SIG-M5 treated with dmso at 0.1 percent for 504 hours (cell line): ENCODE results near the gene LRRC43.
"Not testable (repeated sequence)": the region's sequence is repeated elsewhere in the genome, so short reads cannot be mapped to it uniquely, and the experiment has no call there.

ENCODE experiments used
- DNase-seq: peaks from one replicate; lab custom pipeline; 2025; ENCODE audit not compliant: unreplicated experiment; lab: John Stamatoyannopoulos, UW

LRRC43 gene

DNA sequence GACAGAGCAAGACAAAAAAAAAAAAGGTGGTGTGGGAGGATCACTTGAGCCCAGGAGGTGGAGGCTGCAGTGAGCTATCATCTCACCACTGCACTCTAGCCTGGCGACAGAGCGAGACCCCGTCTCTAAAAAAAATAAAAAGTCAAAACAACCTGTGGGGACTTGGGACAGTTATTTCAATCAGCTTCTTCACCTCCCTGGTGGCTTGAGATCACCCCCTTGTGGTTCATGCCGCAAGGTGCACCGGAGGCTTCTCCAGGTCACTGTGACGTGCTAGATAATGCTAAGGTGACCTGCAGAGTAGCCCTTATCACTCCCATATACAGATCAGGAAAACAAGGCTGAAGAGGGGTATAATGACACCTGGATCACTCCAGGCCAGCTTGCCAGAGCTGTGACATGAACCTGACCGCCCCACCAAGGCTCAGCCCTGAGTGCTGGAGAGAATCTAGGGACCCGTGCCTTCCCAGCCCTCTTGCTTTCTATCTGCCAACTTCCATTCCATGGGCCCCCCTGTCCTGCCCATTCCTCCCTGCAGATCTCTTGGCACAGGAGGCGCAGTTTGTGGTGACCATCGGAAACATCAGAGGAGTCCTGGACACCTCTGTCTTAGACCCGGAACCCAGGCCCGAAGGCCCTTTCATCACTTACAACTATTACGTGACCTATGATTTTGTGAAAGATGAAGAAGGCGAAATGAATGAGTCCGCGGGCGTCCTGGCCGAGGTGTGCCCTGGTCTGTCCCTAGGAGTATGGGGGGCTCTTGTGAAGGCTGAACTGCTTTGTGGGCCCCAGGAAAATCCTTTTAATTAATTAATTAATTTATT is 8.1 kb downstream of the LRRC43 start:
- peak; percentile 66 for DNase-seq

DNA sequence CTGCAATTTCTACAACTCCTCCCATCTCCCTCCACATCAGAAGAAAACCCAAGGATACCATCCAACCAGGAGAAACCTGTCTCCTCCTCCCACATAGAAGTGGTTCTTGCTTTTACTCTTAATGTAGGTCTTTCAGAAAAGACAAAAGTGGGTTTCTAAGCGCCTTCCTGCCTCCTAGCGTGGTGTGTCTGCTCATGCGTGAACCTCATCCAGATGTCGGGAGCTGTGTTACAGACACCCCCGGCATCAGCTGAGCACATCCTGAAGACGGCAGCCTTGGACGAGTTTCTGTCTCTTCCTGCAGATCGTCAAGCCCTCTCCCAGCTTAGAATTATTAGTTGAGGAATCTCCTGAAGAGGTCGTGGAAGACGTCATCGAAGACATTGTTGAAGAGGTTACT is 9.5 kb downstream of the LRRC43 start:
- DNase-seq: no peak

DNA sequence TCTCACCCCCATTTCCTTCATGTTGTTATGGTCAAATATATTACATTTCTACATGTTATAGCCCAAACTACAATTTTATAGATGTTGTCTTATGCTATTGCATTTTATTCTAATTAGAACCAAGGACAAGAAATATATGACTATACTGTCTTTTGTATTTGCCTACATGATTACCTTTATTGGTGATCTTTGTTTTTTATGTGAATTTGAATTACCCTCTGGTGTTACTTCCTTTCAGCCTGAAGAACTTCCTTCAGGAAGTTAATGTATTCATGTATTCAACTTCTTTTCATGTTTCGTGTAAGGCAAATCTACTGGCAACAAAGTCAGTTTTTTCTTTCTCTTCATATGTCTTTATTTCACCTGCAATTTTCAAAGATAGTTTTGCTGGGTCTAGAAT is 11.9 kb downstream of the LRRC43 start:
- DNase-seq: no peak

DNA sequence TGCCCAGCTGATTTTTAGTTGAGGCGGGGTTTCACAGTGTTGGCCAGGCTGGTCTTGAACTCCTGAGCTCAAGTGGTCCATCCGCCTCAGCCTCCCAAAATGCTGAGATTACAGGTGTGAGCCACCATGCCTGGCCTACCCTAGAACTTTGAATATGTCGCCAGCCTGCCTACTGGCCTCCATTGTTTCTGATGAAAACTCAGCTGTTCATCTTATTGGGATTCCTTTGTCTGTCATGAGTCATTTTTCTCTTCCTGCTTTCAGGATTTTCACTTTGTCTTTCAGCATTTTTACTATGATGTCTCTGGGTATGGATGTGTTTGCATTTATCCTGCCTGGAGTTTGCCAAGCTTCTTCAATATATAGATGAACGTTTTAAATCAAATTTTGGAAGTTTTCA is 12.5 kb downstream of the LRRC43 start:
- DNase-seq: no peak

DNA sequence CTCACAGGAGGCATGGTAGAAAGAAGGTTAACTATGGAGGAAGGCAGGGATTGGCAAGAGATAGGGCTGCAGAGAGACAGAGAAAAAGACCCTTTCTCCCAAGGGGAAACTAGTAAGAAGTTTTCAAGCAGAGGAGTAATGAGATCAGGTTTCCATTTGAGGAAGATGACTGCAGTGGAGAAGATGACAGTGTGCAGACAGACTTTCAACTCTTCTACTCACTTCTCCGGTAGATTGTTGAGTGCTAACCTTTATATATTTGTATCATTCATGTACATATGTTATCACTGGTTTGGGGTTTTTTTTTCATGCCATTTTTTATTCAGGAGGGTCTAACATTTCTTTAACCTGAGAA is 14.7 kb downstream of the LRRC43 start:
- no peak for DNase-seq

DNA sequence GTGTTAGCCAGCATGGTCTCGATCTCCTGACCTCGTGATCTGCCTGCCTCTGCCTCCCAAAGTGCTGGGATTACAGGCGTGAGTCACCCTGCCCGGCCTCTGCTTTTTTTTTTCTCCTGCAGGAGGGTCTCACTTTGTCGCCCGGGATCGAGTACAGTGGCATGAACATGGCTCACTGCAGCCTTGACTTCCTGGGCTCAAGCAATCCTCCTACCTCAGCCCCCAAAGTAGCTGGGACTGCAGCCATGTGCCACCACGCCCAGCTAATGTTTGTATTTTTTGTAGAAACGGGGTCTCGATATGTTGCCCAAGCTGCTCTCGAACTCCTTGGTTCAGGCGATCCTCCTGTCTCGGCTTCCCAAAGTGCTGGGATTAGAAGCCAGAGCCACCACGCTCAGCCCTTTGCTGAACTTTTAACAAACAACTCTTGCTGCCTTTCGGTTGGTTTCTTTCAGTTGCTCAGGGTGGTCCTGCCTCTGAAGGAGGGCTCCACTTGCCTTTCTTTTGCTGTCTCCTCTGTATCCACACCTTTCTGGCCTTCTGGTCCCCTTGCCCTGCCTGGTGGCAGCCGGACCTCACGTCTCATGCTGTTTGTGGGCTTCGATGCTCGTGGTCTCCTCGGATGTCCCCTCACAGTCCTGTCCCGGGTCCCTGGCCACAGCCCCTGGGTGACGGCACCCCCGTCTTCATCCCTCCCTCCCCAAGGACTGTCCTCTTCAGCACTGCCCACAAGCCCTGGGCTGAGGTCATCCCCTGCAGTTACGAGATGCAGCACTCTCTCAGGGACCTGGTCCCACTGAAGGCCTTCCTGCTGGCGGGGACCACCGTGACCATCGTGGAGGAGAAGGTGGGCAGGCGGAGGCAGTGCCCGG is 16.8 kb downstream of the LRRC43 start:
- no peak for DNase-seq

DNA sequence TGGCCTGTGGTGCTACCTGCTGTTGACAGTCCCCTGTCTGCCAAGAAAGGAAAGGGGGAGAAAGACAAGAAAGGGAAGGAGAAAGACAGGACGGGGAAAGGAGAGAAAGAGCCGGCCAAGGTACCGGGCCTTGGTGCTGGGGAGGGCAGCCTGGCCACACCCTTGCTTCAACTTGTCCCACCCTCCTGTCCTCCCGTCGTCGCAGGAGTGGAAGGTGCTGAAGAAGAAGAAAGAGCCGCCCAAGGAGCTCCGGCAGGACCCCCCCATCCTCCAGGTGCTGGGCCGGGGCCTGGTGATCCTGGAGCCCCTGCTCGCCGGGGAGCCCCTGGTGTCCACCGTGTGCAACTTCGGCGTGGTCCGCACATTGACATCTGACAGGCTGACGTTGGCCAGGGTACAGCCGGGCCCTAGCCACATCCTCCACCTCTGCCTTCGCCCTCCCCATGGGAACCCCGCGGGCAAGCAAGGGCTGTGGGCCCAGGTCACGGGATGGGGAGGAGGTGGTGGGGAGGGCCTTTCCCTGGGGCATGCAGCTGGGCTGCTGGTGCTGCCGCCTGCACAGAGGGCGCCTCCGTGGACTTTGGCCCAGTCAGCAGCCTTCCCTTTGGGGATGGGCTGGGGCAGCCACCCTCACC is 17.7 kb downstream of the LRRC43 start:
- no peak for DNase-seq

DNA sequence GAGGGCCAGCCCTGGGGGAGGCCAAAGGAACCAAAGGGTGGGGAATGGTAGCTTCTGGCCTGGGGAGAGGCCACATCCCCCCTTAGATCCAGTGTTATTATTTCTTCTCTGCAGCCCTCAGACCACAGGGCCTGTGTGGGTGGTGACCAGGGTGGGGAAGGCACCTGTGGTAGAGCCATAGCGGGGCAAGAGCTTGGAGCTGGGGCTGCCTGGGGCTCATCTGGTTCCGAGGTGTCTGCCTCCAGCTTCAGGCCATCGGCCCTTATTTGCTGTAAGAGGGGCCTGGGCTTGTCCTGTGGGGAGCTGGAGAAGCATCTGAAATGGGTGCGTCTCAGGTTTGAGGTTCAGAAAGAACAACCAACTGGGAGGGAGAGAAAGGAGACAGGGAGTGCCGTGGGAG is 18.5 kb downstream of the LRRC43 start:
- DNase-seq: no peak

DNA sequence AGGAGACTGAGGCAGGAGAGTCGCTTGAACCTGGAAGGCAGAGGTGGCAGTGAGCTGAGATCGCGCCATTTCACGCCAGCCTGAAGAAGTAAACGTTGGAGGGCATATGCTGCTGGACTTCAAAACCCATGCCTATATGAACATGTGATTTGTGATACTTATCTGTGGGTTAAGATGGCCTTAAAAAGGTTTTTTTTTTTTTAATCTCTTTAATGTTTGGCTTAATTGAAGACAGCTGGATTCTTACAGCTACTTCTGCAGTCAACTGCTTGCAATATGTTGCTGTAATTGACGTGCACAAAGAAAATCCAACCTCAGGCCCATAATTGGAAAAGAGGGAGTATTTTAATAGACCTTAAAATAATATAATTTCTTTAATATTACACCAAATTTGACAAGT is 19.1 kb downstream of the LRRC43 start:
- DNase-seq: no peak

DNA sequence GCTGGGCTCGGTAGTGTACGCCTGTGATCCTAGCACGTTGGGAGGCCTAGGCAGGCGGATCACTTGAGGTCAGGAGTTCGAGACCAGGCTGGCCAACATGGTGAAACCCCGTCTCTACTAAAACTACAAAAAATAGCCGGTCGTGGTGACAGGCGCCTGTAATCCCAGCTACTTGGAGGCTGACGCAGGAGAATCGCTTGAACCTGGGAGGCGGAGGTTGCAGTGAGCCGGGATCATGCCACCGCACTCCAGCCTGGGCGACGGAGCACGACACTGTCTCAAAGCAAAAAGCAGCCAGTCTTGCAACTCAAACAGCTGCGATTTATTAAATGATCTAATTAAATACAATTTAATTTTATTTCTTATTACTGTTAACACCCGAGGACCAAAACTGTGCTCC is 19.9 kb downstream of the LRRC43 start:
- not testable (repeated sequence) for DNase-seq

DNA sequence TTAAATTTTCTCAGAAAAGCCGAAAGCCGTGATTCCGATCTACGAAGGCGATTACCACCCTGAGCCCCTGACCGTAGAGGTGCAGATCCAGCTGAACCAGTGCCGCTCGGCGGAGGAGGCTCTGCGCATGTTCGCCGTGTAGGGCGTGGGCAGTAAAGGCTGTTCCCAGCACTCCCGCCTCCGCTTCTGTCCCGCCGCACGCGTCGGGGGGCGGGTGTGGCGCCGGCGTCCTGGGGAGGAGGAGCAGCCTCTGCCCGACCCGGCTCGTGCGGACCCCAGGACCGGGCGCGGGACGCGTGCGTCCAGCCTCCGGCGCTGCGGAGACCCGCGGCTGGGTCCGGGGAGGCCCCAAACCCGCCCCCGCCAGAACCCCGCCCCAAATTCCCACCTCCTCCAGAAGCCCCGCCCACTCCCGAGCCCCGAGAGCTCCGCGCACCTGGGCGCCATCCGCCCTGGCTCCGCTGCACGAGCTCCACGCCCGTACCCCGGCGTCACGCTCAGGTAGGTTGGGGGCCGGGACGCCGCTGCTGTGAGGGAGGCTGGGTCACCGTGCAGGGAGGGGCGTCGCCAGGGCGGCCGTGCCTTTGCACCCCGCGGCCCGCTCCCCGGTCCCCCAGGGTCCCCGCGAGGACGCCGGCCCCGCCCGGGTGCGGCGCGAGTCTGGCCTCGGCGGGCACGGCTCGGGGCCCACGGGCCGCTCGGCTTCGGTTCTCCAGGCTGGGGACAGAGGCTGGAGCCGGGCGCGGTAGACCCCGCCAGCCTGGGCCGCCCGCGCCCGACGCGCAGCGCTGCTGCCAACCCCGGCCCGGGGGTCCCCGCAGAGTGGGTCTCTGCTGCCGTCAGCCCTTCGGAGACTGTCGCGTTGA is 20.6 kb downstream of the LRRC43 start, which contains the start of gene B3GNT4:
B3GNT4 (plus strand) TSS at position 409 of the 866 bp plus-strand sequence. CDS start 910 bp downstream, outside the sequence.
- no peak for DNase-seq

DNA sequence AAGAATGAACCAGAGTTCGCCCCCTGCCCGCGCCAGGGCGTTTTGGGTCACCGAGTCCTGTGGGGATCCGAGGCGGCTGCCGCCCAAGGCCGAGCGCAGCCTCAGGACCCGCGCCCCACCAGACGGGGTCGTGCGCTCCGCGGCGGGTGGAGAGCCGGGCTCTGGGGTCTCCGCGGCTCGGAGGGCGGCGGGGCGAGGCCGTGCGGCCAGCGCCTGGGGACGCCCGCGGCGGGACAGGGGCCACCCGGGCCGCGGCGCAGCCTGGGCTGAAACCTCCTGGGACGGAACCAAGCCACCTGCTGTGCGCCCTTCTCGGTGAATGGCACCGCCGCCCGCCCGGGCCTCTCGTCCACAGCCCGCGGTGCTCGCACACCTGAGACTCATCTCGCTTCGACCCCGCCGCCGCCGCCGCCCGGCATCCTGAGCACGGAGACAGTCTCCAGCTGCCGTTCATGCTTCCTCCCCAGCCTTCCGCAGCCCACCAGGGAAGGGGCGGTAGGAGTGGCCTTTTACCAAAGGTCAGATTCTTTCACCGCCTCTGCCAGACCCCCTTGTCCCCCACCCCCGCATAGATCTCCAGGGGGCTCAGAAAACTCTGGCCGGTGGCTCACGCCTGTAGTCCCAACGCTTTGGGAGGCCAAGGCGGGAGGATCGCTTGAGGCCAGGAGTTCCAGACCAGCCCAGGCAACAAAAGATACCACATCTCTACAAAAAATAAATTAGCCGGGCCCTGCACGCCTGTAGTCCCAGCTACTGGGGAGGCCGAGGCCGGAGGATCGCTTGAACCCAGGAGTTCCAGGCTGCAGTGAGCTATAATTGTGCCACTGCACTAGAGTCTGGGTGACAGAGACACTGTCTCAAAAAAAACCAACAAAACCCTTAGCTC is 21.5 kb downstream of the LRRC43 start:
- no peak for DNase-seq

DNA sequence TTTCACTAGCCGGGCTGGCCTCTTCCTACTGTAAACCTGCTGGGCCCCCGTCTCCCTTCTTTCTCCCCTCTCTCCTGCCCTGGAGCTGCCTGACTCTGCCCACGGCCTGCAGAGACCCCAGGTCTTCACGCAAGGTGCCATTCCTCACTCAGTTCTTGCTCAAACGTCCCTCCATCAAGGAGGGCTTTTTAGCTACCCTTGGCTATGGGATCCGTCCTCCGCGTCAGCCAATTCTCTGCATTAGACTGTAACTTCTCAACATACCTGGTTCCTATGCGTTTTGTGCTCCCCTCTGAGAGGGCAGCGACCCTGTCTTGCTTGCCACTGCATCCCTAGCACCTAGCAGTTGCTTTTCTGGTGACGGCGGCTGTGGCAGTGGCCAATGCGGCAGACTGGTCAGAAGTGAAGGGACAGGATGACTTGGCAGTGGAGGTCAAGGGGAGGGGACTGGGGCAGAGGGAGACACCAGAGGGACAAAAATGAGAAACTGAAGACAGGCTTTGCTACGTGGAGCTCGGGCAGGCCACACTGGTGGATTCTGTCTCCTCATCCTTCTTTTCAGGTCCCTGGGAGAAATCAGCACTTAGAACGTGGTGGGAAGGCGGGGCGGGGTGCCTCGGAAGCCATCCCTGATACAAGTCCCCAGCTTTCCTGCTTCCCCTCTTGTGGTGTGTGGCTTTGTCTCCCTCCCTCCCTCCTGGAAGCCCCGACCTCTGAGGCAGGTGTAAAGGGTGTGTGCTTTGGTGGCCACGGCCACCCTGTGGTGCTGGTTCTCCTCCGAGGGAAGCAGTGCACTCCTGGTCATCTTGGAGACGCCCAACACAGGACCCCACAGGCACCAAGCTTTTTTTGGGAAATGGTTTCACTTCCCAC is 22.4 kb downstream of the LRRC43 start:
- DNase-seq: no peak

DNA sequence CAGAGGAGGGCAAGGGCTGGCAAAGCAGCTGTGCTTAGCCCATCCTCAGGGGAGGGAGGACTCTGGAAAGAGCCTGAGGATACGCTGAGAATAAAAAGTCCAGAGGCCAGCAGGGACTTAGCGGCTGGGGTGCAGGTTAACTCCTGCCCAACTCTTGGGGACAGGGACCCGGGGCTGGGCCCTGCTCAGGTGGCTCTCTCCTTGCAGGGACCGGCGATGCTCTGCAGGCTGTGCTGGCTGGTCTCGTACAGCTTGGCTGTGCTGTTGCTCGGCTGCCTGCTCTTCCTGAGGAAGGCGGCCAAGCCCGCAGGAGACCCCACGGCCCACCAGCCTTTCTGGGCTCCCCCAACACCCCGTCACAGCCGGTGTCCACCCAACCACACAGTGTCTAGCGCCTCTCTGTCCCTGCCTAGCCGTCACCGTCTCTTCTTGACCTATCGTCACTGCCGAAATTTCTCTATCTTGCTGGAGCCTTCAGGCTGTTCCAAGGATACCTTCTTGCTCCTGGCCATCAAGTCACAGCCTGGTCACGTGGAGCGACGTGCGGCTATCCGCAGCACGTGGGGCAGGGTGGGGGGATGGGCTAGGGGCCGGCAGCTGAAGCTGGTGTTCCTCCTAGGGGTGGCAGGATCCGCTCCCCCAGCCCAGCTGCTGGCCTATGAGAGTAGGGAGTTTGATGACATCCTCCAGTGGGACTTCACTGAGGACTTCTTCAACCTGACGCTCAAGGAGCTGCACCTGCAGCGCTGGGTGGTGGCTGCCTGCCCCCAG is 23.4 kb downstream of the LRRC43 start:
- no peak for DNase-seq

DNA sequence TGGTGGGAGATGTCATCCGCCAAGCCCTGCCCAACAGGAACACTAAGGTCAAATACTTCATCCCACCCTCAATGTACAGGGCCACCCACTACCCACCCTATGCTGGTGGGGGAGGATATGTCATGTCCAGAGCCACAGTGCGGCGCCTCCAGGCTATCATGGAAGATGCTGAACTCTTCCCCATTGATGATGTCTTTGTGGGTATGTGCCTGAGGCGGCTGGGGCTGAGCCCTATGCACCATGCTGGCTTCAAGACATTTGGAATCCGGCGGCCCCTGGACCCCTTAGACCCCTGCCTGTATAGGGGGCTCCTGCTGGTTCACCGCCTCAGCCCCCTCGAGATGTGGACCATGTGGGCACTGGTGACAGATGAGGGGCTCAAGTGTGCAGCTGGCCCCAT is 24.1 kb downstream of the LRRC43 start:
- no peak for DNase-seq

DNA sequence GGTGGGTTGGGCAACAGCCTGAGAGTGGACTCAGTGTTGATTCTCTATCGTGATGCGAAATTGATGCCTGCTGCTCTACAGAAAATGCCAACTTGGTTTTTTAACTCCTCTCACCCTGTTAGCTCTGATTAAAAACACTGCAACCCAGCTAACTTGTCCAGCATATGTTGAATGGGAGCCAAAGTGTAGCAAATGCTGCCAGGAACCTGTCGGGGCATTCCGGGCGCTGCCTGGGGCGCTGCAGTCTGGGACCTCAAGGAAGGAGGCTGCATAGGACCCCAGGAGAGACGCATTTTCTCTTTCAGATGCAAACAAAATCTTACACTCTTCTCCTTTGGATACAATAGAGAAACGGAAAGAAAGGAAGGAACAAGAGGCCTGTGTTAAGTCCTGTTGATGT is 24.5 kb downstream of the LRRC43 start:
- DNase-seq: no peak

DNA sequence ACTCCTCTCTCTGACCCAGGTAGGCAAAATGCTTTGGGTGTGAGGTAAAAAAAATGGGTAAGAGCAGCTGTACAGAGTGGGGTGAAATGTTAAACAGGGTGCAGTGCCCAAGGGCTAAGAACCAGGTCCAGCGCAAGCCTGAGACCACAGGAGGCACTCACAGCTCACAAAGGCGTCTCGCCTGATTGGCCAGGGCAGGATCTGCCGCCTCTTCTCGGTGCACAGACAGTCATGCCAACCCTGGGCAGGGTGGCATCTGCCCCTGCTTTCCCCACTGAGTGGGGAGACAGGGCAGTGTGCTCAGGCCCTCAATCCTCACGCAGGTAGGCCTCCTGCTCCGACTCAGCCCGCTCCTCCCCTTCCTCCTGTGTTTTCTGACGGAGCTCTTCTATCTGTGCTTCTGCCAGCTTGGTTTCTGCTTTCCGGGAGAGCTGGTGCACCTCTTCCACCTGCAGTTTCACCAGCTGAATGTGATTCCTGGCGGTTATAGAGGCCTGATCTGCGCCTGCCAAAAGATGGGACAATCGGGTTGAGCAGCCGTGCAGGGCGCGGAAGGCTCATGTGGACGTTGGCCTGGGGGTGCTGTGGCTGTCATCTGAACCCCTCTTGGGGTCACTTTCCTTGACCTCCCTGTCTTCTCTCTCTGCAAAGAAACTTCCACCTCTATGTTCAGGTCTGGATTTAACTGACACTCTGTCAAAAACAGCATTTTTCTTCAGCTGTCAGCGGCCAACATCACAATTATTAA is 25.3 kb downstream of the LRRC43 start:
- no peak for DNase-seq
